ENCODE measurements around the gene ZNG1A.
"Not testable (repeated sequence)": the region's sequence is repeated elsewhere in the genome, so short reads cannot be mapped to it uniquely, and the experiment has no call there.

- TF ChIP-seq POLR2AphosphoS5 (IDR thresholded peaks at IDR 0.05; ENCODE audit: low read depth, low read length); POLR2A (IDR thresholded peaks at IDR 0.05; ENCODE audit: low read depth, low read length); TAF1 (IDR thresholded peaks at IDR 0.05; ENCODE audit: borderline replicate concordance, low read depth, low read length): not testable (repeated sequence)
Observed at GRCh38 chr9:115118-115451, 63.8 kb downstream of the ZNG1A start.
